Fibroblast of skin of abdomen (primary cell): ENCODE measurements around the gene ARFGAP2. TPM values are rescaled to one million over a fixed set of nuclear protein-coding genes. Genes with fewer than 3 reads are reported as not detected.
"Not testable (repeated sequence)": the region's sequence is repeated elsewhere in the genome, so short reads cannot be mapped to it uniquely, and the experiment has no call there.

Experiments used
- DNase-seq: peaks from one replicate; pipeline ENCODE4 v3.0.0-alpha.2; 2013
- polyA plus RNA-seq, 2 experiments: library from polyadenylated mRNA; unstranded; fragments of 120-200 nt; gene quantifications; one replicate each; pipeline ENCODE4 v1.2.1, GENCODE V29; 2013; ENCODE audit not compliant: insufficient read length in 2 of 2

ARFGAP2 gene
- 39.6 TPM for polyA plus RNA-seq (2013, experiment 1 of 2; ENCODE audit: insufficient read length)
- 39.2 TPM for polyA plus RNA-seq (2013, experiment 2 of 2; ENCODE audit: insufficient read length)

DNA sequence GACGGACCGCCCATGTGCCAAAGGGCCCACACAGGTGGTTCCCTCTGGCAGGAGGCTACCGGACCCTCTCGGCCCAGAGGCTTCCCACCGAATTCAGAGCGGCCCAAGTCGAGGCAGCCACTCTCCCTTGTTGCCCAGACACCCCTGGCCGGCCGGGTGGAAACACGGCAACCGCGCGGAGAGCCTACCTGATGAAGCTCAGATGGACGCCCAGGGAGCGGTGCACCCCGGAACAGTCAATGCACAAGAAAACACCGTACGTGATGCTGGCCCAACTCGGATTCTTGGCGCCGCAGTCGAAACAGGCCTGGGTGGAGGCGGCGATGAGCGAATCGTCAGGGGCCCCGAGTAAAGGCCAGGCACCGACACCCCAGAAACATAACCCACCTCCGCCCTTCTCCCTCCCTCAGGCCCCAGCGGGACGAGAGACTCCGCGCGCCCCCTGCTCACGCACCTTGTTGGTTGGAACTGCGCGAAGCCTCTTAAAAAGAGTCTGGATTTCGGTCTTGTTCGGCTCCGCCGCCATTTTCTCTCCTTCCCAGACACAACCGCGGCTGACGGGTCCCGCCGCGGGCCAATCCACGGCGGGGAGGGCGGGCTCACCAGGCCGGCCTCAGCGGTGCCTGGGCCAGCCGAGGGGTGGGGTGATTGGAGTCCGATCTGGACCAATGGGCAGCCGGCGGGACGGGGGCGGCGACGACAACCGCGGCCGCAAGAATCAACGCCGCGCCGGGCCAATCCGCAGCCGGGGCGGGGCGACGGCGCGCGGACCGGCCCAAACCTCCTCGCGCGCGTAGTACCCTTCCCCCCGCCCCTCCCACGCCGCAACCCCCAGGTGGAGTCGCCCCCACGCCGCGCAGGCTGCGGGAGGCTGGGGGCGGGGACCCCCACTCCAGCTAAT lies at the start of gene ARFGAP2:
Gene ARFGAP2 (minus strand): TSS at position 552 of the 901 bp plus-strand sequence. CDS start 26 bp downstream, at position 526.
- DNase-seq: peak; percentile 96

DNA sequence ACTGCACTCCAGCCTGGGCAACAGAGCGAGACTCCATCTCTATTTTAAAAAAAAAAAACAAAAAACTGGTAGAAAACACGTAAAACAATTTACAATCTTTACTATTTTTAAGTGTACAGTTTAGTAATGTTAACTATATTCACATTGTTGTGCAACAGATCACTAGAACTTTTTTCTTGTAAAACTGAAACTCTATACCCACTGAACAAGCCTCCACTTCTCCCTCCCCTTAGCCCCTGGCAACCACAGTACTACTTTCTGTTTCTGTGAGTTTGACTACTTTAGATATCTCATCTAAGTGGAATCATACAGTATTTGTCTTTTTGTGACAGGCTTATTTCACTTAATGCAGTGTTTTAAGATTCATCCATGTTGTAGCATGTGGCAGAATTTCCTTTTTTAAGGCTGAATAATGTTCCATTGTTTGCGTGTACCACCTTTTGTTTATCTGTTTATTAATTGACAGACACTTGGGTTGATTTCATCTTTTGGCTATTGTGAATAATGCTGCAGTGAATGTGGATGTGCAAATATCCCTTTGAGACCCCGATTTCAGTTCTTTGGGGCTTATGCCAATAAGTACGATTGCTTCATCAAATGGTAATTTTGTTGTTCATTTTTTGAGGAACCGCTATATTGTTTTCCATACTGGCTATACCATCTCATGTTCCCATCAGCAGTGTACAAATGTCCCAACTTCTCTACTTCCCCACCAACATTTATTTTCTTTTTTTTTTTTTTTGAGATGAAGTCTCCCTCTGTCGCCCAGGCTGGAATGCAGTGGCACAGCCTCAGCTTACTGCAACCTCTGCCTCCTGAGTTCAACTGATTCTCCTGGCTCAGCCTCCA lies 49.1 kb upstream of the ARFGAP2 start:
- no peak for DNase-seq

GRCh38 chr11:47222696-47223095 lies 46.0 kb upstream of the ARFGAP2 start:
- no peak for DNase-seq

DNA sequence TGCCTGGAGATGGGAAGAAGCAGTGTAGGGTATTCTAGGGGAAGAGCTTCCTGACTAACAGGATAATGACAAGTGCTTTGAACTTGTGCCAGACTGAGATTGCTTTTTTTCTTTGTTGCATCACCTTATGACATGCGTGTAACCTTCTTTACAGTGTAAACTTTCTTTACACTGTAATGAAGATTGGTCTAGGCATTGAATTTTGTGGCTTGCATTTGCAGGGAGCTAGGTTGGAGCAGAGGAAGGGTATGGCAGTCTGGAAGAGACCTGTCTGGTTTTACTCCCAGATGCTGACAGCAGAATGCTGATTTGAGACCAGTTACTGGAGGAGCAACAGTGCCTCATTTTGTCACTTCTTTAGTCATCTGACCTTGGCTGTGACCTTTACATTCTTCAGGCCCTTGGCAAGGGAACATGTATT lies 43.7 kb upstream of the ARFGAP2 start:
- peak; percentile 58 for DNase-seq

GRCh38 chr11:47216121-47216798 lies 39.6 kb upstream of the ARFGAP2 start:
- peak; percentile 82 for DNase-seq

DNA sequence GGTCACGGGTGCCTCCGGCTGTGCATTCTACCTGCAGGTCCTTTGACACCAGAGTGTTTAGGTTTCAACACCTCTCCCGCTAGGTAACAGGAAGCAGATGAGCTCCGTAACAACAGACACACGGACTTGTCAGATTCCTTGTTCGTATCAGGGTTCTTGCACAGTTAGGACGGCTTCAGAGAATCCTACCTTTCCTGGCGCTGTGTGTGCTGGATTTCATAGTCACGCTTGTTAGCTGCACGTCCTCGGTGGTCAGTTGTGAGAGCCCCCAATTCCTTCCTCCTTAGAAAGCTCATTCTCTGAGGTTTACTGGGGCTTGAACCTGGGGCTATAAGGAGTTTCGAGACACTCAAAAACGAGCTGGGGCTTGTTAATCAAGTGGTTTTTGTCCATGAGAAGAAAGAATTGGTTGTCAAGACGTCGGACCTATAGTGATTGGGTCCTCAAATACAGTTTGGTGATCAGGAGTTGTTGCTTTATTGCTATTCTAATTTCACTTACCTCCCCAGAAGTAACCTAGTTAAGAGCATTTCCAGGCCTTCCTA lies 38.8 kb upstream of the ARFGAP2 start:
- DNase-seq: no peak

DNA sequence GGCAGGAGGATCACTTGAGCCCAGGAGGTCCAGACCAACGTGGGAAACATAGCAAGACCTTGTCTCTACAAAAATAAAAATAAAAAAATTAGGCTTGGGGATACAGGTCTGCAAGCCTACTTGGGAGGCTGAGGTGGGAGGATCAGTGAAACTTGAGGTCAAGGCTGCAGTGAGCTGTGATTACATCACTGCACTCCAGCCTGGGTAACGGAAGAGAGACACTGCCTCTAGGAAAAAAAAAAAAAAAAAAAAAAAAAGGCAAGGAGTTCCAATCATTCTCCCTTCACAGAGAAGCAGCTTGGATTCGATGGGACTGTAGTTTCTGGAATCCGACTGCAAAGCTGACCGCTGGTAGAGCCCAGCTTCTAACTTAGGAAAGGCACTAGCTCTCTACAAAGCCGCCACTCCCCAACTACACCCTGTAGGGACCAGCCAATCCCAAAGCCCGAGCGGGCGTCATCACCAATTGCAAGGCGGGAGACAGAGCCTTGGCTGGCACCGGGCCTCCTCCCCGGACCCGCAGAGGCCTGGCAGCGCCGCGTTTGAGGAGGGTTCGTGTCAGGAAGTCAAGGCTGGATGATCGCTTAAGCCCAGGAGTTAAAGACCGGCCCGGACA lies 37.4 kb upstream of the ARFGAP2 start:
- peak; percentile 78 for DNase-seq

DNA sequence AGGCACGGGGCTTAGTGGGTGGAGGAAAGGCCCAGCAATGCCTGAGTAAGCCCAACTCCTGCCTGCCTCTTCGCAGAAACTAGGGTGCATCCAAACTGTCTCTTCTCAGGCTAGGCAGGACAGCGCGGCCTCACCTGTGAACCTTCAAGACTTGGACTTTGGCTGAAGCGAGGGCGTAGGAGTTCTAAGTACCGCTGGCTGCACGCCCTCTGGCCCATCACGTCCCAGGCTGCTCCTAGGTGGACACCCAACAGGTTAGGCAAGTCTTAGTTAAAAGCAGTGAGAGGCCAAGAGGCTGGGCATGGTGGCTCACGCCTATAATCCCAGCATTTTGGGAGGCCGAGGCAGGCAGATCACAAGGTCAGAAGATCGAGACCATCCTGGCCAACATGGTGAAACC lies 36.3 kb upstream of the ARFGAP2 start:
- DNase-seq: no peak

DNA sequence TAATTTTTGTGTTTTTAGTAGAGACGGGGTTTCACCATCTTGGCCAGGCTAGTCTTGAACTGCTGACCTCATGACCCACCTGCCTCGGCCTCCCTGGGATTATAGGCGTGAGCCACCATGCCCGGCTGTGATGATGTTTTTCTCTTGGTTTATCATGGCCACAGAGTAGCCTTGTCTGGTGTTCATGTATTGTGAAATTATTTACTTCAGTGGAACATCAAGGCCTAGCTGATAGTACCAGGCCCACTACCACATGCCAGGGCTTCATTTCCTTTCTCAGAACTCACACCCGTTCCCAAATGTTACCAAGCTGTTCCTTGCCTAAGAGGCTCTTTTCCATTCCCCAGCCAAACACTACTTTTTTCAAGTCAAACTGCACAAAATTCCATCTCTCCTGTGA lies 31.9 kb upstream of the ARFGAP2 start:
- DNase-seq: no peak

GRCh38 chr11:47208008-47208552 lies 31.4 kb upstream of the ARFGAP2 start:
- not testable (repeated sequence) for DNase-seq

DNA sequence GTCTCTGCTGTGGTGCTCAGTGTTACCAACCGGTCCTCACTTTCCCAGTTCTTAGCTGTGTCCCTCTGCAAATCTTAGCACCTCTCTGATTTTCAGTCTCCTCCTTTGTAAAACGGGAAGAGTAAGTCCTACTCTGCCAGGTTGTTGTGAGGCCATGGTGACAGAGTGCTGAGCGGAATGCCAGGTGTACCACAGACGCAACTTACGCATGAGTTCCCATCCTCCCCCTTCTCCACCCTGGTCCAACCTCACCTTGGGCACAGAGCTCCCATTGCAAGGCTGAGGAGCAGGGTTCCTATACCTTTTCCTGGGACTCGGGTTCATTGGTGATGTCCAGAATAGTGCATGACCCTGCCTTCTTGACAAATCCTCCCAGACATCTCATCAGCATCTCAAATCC lies 30.8 kb upstream of the ARFGAP2 start:
- no peak for DNase-seq

DNA sequence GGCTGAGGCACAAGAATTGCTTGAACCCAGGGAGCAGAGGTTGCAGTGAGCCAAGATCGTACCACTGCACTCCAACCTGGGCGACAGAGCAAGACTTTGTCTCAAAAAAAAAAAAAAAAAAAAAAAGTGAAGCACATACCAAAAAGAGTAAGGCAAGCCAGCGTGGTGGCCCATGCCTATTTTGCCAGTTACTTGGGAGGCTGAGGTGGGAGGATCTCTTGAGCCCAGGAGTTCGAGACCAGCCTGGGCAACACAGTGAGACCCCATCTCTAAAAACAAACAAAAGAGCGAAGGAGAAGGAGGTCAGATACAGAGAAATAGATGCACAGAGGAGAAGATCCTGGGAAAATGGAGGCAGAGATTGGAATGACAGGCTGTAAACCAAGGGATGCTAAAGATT lies 29.9 kb upstream of the ARFGAP2 start:
- DNase-seq: not testable (repeated sequence)

DNA sequence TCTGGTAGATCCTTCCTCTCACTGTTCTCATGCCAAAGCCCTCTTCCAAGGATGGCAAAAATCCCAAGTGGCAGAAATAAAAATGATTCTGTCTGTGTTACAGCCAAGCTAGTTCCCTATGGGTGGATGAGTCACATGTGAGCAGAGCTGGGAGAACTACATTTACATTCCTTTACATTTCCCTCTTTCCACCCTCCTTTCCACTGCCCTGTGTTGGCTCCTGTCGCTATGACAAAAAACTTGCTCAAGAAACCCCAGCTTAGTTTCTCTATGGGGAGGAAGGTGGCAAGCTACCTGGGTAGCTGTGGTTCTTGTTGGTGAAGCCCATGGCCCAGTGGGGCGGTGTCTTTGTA lies 27.9 kb upstream of the ARFGAP2 start:
- DNase-seq: peak; percentile 79

GRCh38 chr11:47202576-47202975 lies 25.9 kb upstream of the ARFGAP2 start:
- DNase-seq: no peak

GRCh38 chr11:47201015-47201414 lies 24.3 kb upstream of the ARFGAP2 start:
- no peak for DNase-seq

DNA sequence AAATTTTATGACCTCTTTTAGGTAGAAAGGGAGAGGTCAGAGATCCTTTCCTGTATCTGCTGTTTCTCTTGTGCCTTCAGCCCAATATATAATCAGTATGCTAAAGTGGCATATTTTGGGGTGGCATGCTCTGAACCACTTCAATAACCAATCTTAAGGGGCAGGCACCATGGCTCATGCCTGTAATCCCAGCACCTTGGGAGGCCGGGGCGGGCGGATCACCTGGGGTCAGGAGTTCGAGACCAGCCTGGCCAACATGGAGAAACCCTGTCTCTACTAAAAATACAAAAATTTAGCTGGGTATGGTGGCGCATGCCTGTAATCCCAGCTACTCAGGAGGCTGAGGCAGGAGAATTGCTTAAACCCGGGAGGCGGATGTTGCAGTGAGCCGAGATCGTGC lies 21.5 kb upstream of the ARFGAP2 start:
- DNase-seq: not testable (repeated sequence)

DNA sequence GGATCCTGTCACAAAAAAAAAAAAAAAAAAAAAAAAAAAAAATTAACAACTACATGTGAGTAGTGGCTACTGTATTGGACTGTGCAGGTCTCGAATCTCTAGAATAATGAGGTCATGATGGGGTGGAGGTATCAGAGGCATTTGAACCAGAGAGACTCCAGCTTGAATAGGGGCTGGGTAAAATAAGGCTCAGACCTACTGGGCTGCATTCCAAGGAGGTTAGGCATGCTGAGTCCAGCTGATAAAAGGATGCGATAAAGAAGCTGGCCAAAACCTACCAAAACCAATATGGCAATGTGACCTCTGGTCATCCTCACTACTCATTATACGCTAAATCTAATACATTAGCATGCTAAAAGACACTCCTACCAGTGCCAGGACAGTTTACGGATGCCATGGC lies 15.4 kb upstream of the ARFGAP2 start:
- DNase-seq: no peak

DNA sequence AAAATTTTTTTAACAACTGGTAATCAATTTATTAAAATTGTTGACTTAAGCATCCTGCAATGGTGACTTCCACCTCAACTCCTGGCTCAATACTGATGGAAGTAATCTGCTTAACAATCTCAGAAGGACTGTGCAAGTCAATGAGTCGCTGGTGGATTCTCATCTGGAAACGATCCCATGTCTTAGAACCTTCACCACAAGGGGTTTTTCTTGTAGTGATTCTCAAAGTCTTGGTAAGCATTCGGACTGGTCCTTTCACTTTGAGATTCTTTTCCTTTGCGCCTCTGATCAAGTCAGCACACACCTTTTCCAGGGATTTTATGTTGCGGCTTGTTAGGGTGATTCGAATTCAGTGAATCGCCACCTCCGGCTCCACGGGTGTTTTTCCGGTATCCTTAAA lies 14.5 kb upstream of the ARFGAP2 start:
- DNase-seq: not testable (repeated sequence)

GRCh38 chr11:47189100-47189834 lies 12.6 kb upstream of the ARFGAP2 start:
- peak; percentile 62 for DNase-seq

- no peak for DNase-seq
These were observed 11.6 kb upstream of the ARFGAP2 start for GRCh38 chr11:47188259-47188658.

DNA sequence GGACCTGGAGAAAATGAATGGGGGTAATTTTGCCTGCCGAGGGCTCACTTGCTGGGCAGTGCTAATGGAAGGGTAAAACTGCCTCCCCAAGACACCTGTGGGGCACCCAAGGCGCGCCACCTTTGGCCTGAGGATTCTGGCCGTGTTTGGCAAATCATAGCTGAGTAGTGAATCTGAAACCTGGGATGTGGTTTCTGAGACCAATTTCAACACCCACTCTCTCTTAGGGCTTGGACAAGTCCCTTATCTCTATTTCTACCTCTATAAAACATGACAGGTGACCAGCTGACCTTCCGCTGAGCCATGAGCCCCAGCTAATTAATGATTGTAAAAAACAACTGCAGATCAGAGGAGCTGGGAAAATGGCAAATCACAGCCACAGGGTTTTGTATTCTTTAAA lies 11.0 kb upstream of the ARFGAP2 start:
- no peak for DNase-seq
